T-cell (primary cell): ENCODE results near the gene RBM5. TPM values are rescaled to one million over a fixed set of nuclear protein-coding genes. Genes with fewer than 3 reads are reported as not detected.

ENCODE experiments used
- ATAC-seq, 4 experiments: fragments of 200-7000 bp in 3 of 4; fragments of 150-1000 bp in 1 of 4; cut with Tn5 transposase; replicated peaks in 1 of 4; 1 replicate in 3 of 4; 2 replicates in 1 of 4; pipeline ENCODE4 v1.10.0; 2021; ENCODE audit warnings: moderate library complexity in 3 of 4, mild to moderate bottlenecking in 2 of 4, moderate number of reproducible peaks in 1 of 4
- CTCF ChIA-PET, 2 donors: fragments of 300-600 bp; sonication (Branson Sonifier 250); formaldehyde crosslinking; loops; one replicate each; lab custom pipeline; 2022; ENCODE audit warnings: antibody characterized with exemption in 2 of 2; lab: Charles Lee
- POLR2A ChIA-PET, 2 donors: fragments of 300-600 bp; sonication (Branson Sonifier 250); formaldehyde crosslinking; loops; one replicate each; lab custom pipeline; 2022; ENCODE audit warnings: antibody characterized with exemption in 2 of 2; lab: Charles Lee
- DNase-seq, 35 experiments: peaks; one replicate each; pipeline versions ENCODE4 v3.0.0 to v3.0.0-alpha.2; 2013 to 2023
- H3K27ac ChIP-seq: one replicate; pipeline ENCODE4 v1.5.1; 2013; ENCODE audit warnings: low read length
- H3K27me3 ChIP-seq, 2 experiments: replicated peaks in 1 of 2; 1 replicate in 1 of 2; 2 replicates in 1 of 2; pipeline versions ENCODE4 v1.6.1 to v1.7.0; 2013; ENCODE audit warnings: low read length in 1 of 2, mixed read lengths in 1 of 2; ENCODE audit not compliant: control insufficient read depth in 2 of 2, insufficient read depth in 2 of 2; ENCODE audit errors: extremely low read depth in 1 of 2
- H3K36me3 ChIP-seq, 2 donors: 1 replicate in 1 of 2; 2 replicates in 1 of 2; pipeline versions ENCODE4 v1.6.1 to v1.7.0; 2013; ENCODE audit warnings: low read length in 1 of 2; ENCODE audit not compliant: control insufficient read depth in 2 of 2, insufficient read depth in 1 of 2; ENCODE audit errors: extremely low read depth in 1 of 2
- H3K4me1 ChIP-seq, 2 experiments: 1 replicate in 1 of 2; 2 replicates in 1 of 2; pipeline versions ENCODE4 v1.6.1 to v1.7.0; 2013; ENCODE audit warnings: low read length in 2 of 2, mixed read lengths in 1 of 2; ENCODE audit not compliant: insufficient read depth in 2 of 2, control insufficient read depth in 1 of 2; ENCODE audit errors: extremely low read depth in 1 of 2
- H3K4me3 ChIP-seq, 2 donors: 1 replicate in 1 of 2; 2 replicates in 1 of 2; pipeline versions ENCODE4 v1.5.1 to v1.7.0; 2013; ENCODE audit warnings: mild to moderate bottlenecking in 2 of 2, low read length in 1 of 2, moderate library complexity in 1 of 2; ENCODE audit not compliant: control insufficient read depth in 1 of 2; ENCODE audit errors: extremely low read depth in 1 of 2
- H3K9me3 ChIP-seq: 2 replicates; pipeline ENCODE4 v1.7.0; 2013
- H3K27ac Mint-ChIP-seq, 2 donors: one replicate each; pipeline ENCODE4 v1.8.0; 2020 to 2021; ENCODE audit warnings: mild to moderate bottlenecking in 2 of 2, mixed read lengths in 2 of 2
- H3K27me3 Mint-ChIP-seq, 2 donors: one replicate each; pipeline ENCODE4 v1.8.0; 2021 to 2022; ENCODE audit warnings: mixed read lengths in 2 of 2
- H3K36me3 Mint-ChIP-seq: one replicate; pipeline ENCODE4 v1.8.0; 2021; ENCODE audit warnings: mixed read lengths
- H3K4me1 Mint-ChIP-seq, 3 donors: one replicate each; pipeline ENCODE4 v1.8.0; 2020 to 2022; ENCODE audit warnings: mixed read lengths in 3 of 3, mild to moderate bottlenecking in 1 of 3
- H3K4me3 Mint-ChIP-seq, 3 donors: one replicate each; pipeline ENCODE4 v1.8.0; 2020 to 2022; ENCODE audit warnings: mild to moderate bottlenecking in 3 of 3, mixed read lengths in 3 of 3, moderate library complexity in 3 of 3
- H3K9me3 Mint-ChIP-seq, 3 donors: one replicate each; pipeline ENCODE4 v1.8.0; 2020 to 2022; ENCODE audit warnings: mixed read lengths in 3 of 3
- WGBS: methylation state at CpG from one replicate; pipeline ENCODE4 v1.1.5; 2013; ENCODE audit warnings: missing lambda C conversion rate; ENCODE audit not compliant: insufficient coverage; 5-methylcytosine and 5-hydroxymethylcytosine counted together
- total RNA-seq, 35 experiments: library from RNA in 6 of 35; stranded (reverse) in 6 of 35; fragments of 120-200 nt in 1 of 35; gene quantifications; one replicate each; pipeline versions ENCODE4 v1.2.1 to v1.2.4 and lab custom pipeline; 2013 to 2026

The RBM5 gene
- total RNA-seq = 100 to 1,000 TPM; 293 to 354 (median 316) TPM
- 275 TPM for total RNA-seq (2013)
- 116 to 328 (median 221) reads per million in 29 experiments for total RNA-seq (lab: John Stamatoyannopoulos, UW)

DNA sequence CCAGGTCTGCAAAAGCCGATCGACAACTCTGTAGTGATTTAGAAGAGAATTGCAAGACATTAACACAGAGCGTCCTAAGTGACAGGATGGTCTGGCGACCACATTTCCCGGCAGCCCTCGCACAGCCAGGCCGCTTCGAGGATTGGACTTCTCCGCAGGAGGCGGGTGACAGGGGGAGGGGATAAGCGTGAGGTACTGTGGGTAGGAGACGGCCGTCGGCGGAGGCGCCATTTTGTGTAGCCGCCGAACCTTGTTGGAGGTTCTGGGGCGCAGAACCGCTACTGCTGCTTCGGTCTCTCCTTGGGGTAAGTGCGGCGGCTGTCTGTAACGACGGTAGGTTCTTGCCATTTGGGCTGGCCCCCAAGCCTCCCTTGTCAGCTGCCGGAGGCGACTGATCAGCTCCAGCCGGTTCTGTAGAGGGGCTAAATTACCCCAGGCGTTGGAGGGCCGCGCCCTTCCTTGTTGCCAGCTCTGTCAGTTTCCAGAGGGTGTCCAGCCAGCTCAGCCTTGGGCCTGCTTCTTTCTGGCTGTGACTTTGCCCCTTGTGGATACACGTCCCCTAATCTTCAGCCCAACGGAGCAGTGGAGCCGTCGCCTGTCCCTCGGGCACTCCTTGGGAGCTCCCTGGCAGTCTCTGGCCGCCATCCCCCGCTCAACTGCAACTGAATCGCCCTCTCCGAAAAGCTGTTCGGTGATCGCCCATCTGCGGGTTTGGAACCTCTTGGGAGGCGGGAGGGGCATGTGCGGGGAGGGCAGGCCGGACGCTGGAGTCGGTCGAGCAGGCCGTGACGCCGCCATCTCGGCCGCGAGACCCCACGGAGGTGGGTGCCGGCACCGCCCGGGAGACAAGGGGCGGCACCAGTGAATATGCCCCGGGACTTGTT lies at the start of gene RBM5:
RBM5 (plus strand) TSS at position 195 of the 884 bp plus-strand sequence. CDS start 1,516 bp downstream, outside the sequence.
- peak within 1 kb of the TSS; percentile 83 to 85 for H3K4me3 ChIP-seq
- H3K36me3 Mint-ChIP-seq = peaks cover 22% of the 10 kb centered on the region
- DNase-seq = peak; percentile 79 to 95 (median 90)
- no peaks in the 10 kb centered on the region for H3K27me3 Mint-ChIP-seq
- H3K4me3 Mint-ChIP-seq = peak within 1 kb of the TSS; percentile 96 to 97 (median 97)
- H3K4me1 ChIP-seq = peaks cover 11 to 21% of the 10 kb centered on the region in 2 experiments
- peaks cover 0 to 36% of the 10 kb centered on the region in 2 donors for H3K36me3 ChIP-seq
- ChIA-PET CTCF (interaction anchor here (0.7 to 1.0 kb wide), 2 partner anchors 157 to 1955 kb away, joined by 3 read pairs; no protein-coding TSS in a partner anchor), POLR2A (interaction anchor here (0.5 to 0.6 kb wide), 3 partner anchors 39 to 287 kb away, joined by 3 to 12 read pairs (median 4); no protein-coding TSS in a partner anchor)
- no peaks in the 10 kb centered on the region for H3K9me3 ChIP-seq
- peak within 1 kb of the TSS; percentile 94 to 96 for H3K27ac Mint-ChIP-seq
- no peaks in the 10 kb centered on the region for H3K9me3 Mint-ChIP-seq
- H3K27ac ChIP-seq = peak within 1 kb of the TSS; percentile 83
- H3K4me1 Mint-ChIP-seq = peaks cover 30 to 35% (median 32%) of the 10 kb centered on the region in 3 donors
- H3K27me3 ChIP-seq = no peaks in the 10 kb centered on the region
- whole genome bisulfite sequencing = under 1% methylated on average over 61 of the region's 61 CpGs
- ATAC-seq = peak; percentile 100

DNA sequence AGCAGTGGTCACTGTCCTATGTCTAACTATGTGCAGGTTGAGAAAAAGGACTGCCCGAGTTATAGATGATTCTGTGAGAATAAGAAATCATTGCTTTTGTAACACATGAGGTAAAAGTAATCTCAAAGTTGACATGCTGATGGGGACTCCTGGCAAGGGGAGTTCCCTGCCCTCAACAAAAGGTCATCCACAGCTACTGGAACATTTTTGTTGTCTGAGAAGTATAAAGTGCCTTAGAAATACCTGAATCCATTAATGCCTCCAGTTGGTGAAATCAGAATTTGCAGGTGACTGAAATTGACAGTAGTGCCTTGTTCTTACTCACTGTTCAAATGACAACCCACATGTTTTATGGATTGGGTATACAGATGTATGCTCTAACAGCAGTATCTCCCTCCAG lies 43.7 kb upstream of the RBM5 start:
- H3K9me3 Mint-ChIP-seq = no peaks in the 10 kb centered on the region
- Histone ChIP-seq H3K36me3 (peaks cover 5 to 31% of the 10 kb centered on the region in 2 donors), H3K4me3 (no peak overlapping the region), H3K27ac (no peak overlapping the region), H3K9me3 (no peaks in the 10 kb centered on the region), H3K27me3 (no peaks in the 10 kb centered on the region), H3K4me1 (no peaks in the 10 kb centered on the region)
- no peaks in the 10 kb centered on the region for H3K27me3 Mint-ChIP-seq
- ChIA-PET CTCF (interaction anchor here in 1 of 2 donors (0.5 kb wide), 1 partner anchor 19 kb away, joined by 4 read pairs; no protein-coding TSS in a partner anchor), POLR2A (no interaction called here)
- no CpG with 5 or more reads among the region's 1 CpG for WGBS
- no peak for ATAC-seq
- no peak for DNase-seq
- H3K4me1 Mint-ChIP-seq = peaks cover 11 to 16% (median 14%) of the 10 kb centered on the region in 3 donors
- peaks cover 41% of the 10 kb centered on the region for H3K36me3 Mint-ChIP-seq
- H3K4me3 Mint-ChIP-seq = no peak overlapping the region
- H3K27ac Mint-ChIP-seq = peak overlapping the region in 1 of 2 donors; percentile 19

DNA sequence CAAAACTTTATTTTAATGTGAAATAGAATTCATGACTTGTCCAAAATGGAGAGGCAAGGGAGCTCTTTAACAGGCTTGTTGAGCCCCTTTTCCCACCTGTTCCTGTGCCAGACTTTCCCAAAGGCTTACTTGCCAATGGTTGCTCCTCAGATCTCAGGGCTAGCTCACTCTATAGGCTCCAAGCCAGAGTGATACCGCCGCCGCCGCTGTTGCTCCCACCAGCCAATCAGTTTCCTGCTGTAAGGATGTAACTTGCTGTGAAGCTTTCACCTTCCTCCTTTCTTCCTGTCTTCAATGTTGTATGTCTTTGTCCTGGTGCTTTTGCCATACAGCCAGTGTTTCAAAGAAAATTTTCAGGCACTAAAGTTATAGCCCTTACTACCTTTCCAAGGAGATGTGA lies 41.3 kb upstream of the RBM5 start:
- no peaks in the 10 kb centered on the region for H3K27me3 Mint-ChIP-seq
- Histone ChIP-seq H3K27me3 (no peaks in the 10 kb centered on the region), H3K27ac (no peak overlapping the region), H3K36me3 (peaks cover 0 to 44% of the 10 kb centered on the region in 2 donors), H3K4me3 (no peak overlapping the region), H3K9me3 (no peaks in the 10 kb centered on the region), H3K4me1 (no peaks in the 10 kb centered on the region)
- peaks cover 0 to 2% (median 0%) of the 10 kb centered on the region in 3 donors for H3K4me1 Mint-ChIP-seq
- ChIA-PET POLR2A (interaction anchor here in 1 of 2 donors (0.7 kb wide), 1 partner anchor 40 kb away, joined by 3 read pairs; no protein-coding TSS in a partner anchor), CTCF (interaction anchor here in 1 of 2 donors (0.6 kb wide), 1 partner anchor 147 kb away, joined by 3 read pairs; no protein-coding TSS in a partner anchor)
- H3K4me3 Mint-ChIP-seq = no peak overlapping the region
- peaks cover 40% of the 10 kb centered on the region for H3K36me3 Mint-ChIP-seq
- no peaks in the 10 kb centered on the region for H3K9me3 Mint-ChIP-seq
- ATAC-seq (no peak), DNase-seq (no peak)
- H3K27ac Mint-ChIP-seq = no peak overlapping the region
- 100% methylated on average over 1 of the region's 4 CpGs for WGBS

DNA sequence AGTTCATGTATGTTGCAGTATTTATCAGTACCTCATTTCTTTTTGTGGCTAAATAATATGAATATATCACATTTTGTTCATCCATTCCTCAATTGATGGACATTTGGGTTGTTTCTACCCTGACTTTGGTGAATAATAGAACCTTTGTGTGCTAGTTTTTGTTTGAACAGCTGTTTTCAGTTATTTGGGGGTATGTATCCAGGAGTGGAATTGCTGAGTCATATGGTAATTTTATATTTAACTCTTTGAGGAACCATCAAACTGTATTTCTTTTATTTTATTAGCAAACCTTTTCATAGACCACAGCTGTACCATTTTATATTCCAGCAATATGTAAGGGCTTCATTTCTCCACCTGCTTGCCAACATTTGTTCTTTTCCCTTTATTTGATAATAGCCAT lies 38.4 kb upstream of the RBM5 start:
- DNase-seq (no peak), ATAC-seq (no peak)
- POLR2A ChIA-PET = interaction anchor here in 1 of 2 donors (0.6 kb wide), 1 partner anchor 24 kb away, joined by 4 read pairs; no protein-coding TSS in a partner anchor
- Histone ChIP-seq H3K36me3 (peaks cover 0 to 54% of the 10 kb centered on the region in 2 donors), H3K27ac (no peak overlapping the region), H3K4me3 (no peak overlapping the region), H3K27me3 (no peaks in the 10 kb centered on the region), H3K4me1 (no peaks in the 10 kb centered on the region), H3K9me3 (no peaks in the 10 kb centered on the region)
- CTCF ChIA-PET = no interaction called here
- H3K4me1 Mint-ChIP-seq = no peaks in the 10 kb centered on the region
- no peaks in the 10 kb centered on the region for H3K9me3 Mint-ChIP-seq
- H3K4me3 Mint-ChIP-seq = no peak overlapping the region
- H3K27ac Mint-ChIP-seq = no peak overlapping the region
- H3K36me3 Mint-ChIP-seq = peaks cover 44% of the 10 kb centered on the region
- H3K27me3 Mint-ChIP-seq = no peaks in the 10 kb centered on the region

DNA sequence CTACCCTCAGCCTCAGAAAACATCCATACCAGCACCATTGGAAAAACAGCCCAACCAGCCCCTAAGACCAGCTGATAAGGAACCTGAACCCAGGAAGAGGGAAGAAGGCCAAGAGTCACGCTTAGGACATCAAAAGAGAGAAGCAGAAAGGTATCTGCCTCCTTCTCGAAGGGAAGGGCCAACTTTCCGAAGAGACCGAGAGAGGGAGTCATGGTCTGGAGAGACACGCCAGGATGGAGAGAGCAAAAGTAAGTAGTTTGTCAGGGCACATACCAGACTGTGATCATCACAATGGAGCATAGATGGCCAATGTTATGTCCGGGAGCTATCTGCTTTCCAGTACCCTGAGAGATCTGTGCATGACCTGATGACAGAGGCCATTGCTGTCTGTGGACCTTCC lies 31.0 kb upstream of the RBM5 start:
- peaks cover 63% of the 10 kb centered on the region for H3K36me3 Mint-ChIP-seq
- no peaks in the 10 kb centered on the region for H3K9me3 ChIP-seq
- POLR2A ChIA-PET = no interaction called here
- ATAC-seq = no peak
- H3K4me1 ChIP-seq = no peaks in the 10 kb centered on the region
- H3K4me3 ChIP-seq = no peak overlapping the region
- no peaks in the 10 kb centered on the region for H3K27me3 ChIP-seq
- 100% methylated on average over 5 of the region's 6 CpGs for WGBS
- no peak overlapping the region for H3K4me3 Mint-ChIP-seq
- no peaks in the 10 kb centered on the region for H3K4me1 Mint-ChIP-seq
- no peaks in the 10 kb centered on the region for H3K27me3 Mint-ChIP-seq
- H3K9me3 Mint-ChIP-seq = no peaks in the 10 kb centered on the region
- H3K27ac ChIP-seq = no peak overlapping the region
- CTCF ChIA-PET = no interaction called here
- H3K27ac Mint-ChIP-seq = no peak overlapping the region
- DNase-seq = no peak
- H3K36me3 ChIP-seq = peaks cover 13 to 74% of the 10 kb centered on the region in 2 donors

DNA sequence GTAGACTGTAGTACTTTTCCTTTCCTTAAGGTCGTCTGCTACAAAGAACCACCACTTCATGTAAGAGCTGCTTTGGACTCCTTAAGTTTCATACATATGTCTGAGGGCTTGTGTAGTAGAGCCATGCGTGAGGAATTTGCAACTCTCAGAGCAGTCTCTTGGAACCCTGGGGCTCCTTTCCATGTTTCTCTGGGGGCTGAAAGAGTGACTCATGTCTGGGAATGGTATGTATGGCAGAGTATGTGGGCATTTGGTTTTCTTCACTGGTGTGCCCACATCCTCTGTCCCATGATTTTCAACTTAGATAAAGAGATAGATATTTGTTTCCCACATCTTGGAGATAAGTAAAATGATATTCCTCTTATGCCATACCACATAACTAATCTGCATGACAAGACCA lies 20.6 kb upstream of the RBM5 start:
- CTCF ChIA-PET = no interaction called here
- Histone ChIP-seq H3K36me3 (peaks cover 35 to 92% of the 10 kb centered on the region in 2 donors), H3K27ac (no peak overlapping the region), H3K4me3 (no peak overlapping the region), H3K9me3 (no peaks in the 10 kb centered on the region), H3K4me1 (no peaks in the 10 kb centered on the region), H3K27me3 (no peaks in the 10 kb centered on the region)
- Mint-ChIP-seq H3K27me3 (no peaks in the 10 kb centered on the region), H3K9me3 (no peaks in the 10 kb centered on the region), H3K27ac (peak overlapping the region in 1 of 2 donors; percentile 22), H3K4me3 (no peak overlapping the region), H3K4me1 (no peaks in the 10 kb centered on the region), H3K36me3 (peaks cover 59% of the 10 kb centered on the region)
- no peak for ATAC-seq
- DNase-seq = no peak
- POLR2A ChIA-PET = no interaction called here
- WGBS = 100% methylated on average over 1 of the region's 2 CpGs
